ENCODE data around the gene DDX24.

GRCh38 chr14:94045101-94045500 lies 35.9 kb downstream of the DDX24 start:
- TF ChIP-seq POLR2A (IDR thresholded peaks at IDR 0.05; ENCODE audit: low read length) (no peak), GATA1 (IDR thresholded peaks at IDR 0.05; ENCODE audit: low read depth, low read length) (no peak)

All from erythroblast (primary cell).